ENCODE results near the gene FAM20C. TPM values are rescaled to one million over a fixed set of nuclear protein-coding genes. Genes with fewer than 3 reads are reported as not detected.
A peak's percentile ranks its signal among the peaks of the same experiment; 100 is the strongest.

The FAM20C gene
- total and polyA plus RNA-seq, 7 donors, result 15.6 to 47.6 (median 28.1) TPM

- intact Hi-C loops (cut with DNase I), result loop anchor here in 1 of 2 donors (2.0 kb wide), 1 partner anchor 28 kb away; no protein-coding TSS in a partner anchor
- H3K27me3 ChIP-seq (ENCODE audit: insufficient read depth in 3 of 3, low read length in 2 of 3), result no peaks in the 10 kb centered on the region
- DNase-seq (no peak), ATAC-seq (peak in 3 of 4 donors; percentile 24 to 55 (median 44))
- WGBS, 3 donors, result 48 to 74% (median 54%) methylated on average over 26 of the region's 26 CpGs
- no peak for TF ChIP-seq CTCF (IDR thresholded peaks at IDR 0.05)
- H3K36me3 ChIP-seq (ENCODE audit: insufficient read depth in 1 of 2, low read depth in 1 of 2), result peaks cover 0 to 3% of the 10 kb centered on the region in 2 donors
- H3K4me3 ChIP-seq, result peak overlapping the region; percentile 32
- H3K27ac ChIP-seq, result peak overlapping the region; percentile 60
- H3K4me1 ChIP-seq, result peaks cover 28% of the 10 kb centered on the region
- H3K9me3 ChIP-seq, result no peaks in the 10 kb centered on the region
Observed at GRCh38 chr7:186516-187113, 5.8 kb upstream of the FAM20C start.

- DNase-seq, result peak; percentile 58 to 85
- peak; percentile 50 to 73 (median 69) for ATAC-seq
- no peak for TF ChIP-seq CTCF (IDR thresholded peaks at IDR 0.05)
- Histone ChIP-seq H3K36me3 (ENCODE audit: insufficient read depth in 1 of 2, low read depth in 1 of 2) (peaks cover 0 to 3% of the 10 kb centered on the region in 2 donors), H3K27ac (peak overlapping the region; percentile 60), H3K4me3 (peak overlapping the region; percentile 32), H3K4me1 (peaks cover 28% of the 10 kb centered on the region), H3K27me3 (ENCODE audit: insufficient read depth in 3 of 3, low read length in 2 of 3) (no peaks in the 10 kb centered on the region), H3K9me3 (no peaks in the 10 kb centered on the region)
- intact Hi-C loops (cut with DNase I), result loop anchor here in 1 of 2 donors (2.0 kb wide), 1 partner anchor 29 kb away; no protein-coding TSS in a partner anchor
- WGBS, 3 donors, result 37 to 47% (median 37%) methylated on average over 26 to 28 of the region's 28 CpGs
Observed at GRCh38 chr7:187227-187927, 5.0 kb upstream of the FAM20C start.

- Histone ChIP-seq H3K27ac (no peak overlapping the region), H3K9me3 (no peaks in the 10 kb centered on the region), H3K36me3 (ENCODE audit: insufficient read depth in 1 of 2, low read depth in 1 of 2) (peaks cover 0 to 3% of the 10 kb centered on the region in 2 donors), H3K4me3 (no peak overlapping the region), H3K27me3 (ENCODE audit: insufficient read depth in 3 of 3, low read length in 2 of 3) (no peaks in the 10 kb centered on the region), H3K4me1 (peaks cover 28% of the 10 kb centered on the region)
- intact Hi-C loops (cut with DNase I), result no loop called here
- DNase-seq, result no peak
- no peak for TF ChIP-seq CTCF (IDR thresholded peaks at IDR 0.05)
- ATAC-seq, result no peak
- 74 to 90% (median 84%) methylated on average over 11 of the region's 11 CpGs for WGBS, 3 donors
Observed at GRCh38 chr7:188174-188573, 4.2 kb upstream of the FAM20C start.

GRCh38 chr7:188727-189500 lies 3.5 kb upstream of the FAM20C start:
- ATAC-seq, result no peak

More at GRCh38 chr7:188727-189500, 3.5 kb upstream of the FAM20C start:
- Histone ChIP-seq H3K36me3 (ENCODE audit: insufficient read depth in 1 of 2, low read depth in 1 of 2) (peaks cover 0 to 3% of the 10 kb centered on the region in 2 donors), H3K4me3 (no peak overlapping the region), H3K4me1 (peaks cover 28% of the 10 kb centered on the region), H3K9me3 (no peaks in the 10 kb centered on the region), H3K27ac (no peak overlapping the region), H3K27me3 (ENCODE audit: insufficient read depth in 3 of 3, low read length in 2 of 3) (no peaks in the 10 kb centered on the region)
- no peak for DNase-seq
- intact Hi-C loops (cut with DNase I), result no loop called here
- no peak for TF ChIP-seq CTCF (IDR thresholded peaks at IDR 0.05)
- 64 to 77% (median 66%) methylated on average over 23 to 24 of the region's 24 CpGs for WGBS, 3 donors

All from psoas muscle (tissue), 8 donors.